ENCODE measurements around the gene PPM1H.

The PPM1H gene

DNA sequence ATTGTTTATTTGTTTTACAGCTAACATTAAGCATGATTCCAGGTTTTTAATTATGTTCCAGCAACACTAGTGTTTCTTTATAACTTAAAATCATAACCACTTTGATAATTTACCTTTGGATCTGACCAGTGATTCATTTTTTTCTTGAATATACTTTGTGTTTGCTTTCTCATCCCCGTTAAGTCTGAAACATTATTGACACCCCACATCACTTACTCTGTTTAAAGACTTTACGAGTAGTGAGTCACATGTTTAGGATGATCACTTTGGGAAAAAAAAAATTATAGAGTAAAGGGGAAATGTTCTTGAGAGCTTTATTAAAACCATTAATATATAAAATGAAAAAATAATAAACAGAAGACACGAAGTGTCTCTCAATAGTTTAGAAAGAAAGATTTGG, 336.1 kb downstream of the PPM1H start:
- TF ChIP-seq, protein P1, sequence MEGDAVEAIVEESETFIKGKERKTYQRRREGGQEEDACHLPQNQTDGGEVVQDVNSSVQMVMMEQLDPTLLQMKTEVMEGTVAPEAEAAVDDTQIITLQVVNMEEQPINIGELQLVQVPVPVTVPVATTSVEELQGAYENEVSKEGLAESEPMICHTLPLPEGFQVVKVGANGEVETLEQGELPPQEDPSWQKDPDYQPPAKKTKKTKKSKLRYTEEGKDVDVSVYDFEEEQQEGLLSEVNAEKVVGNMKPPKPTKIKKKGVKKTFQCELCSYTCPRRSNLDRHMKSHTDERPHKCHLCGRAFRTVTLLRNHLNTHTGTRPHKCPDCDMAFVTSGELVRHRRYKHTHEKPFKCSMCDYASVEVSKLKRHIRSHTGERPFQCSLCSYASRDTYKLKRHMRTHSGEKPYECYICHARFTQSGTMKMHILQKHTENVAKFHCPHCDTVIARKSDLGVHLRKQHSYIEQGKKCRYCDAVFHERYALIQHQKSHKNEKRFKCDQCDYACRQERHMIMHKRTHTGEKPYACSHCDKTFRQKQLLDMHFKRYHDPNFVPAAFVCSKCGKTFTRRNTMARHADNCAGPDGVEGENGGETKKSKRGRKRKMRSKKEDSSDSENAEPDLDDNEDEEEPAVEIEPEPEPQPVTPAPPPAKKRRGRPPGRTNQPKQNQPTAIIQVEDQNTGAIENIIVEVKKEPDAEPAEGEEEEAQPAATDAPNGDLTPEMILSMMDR (conservative IDR thresholded peaks at IDR 0.05; ENCODE audit: control insufficient read depth, insufficient read depth, low read depth, low read length), result no peak
- no peak for DNase-seq (ENCODE audit: low read depth)
- H3K4me3 ChIP-seq (ENCODE audit: control insufficient read depth, low read depth, low read length), result no peak overlapping the region

DNA sequence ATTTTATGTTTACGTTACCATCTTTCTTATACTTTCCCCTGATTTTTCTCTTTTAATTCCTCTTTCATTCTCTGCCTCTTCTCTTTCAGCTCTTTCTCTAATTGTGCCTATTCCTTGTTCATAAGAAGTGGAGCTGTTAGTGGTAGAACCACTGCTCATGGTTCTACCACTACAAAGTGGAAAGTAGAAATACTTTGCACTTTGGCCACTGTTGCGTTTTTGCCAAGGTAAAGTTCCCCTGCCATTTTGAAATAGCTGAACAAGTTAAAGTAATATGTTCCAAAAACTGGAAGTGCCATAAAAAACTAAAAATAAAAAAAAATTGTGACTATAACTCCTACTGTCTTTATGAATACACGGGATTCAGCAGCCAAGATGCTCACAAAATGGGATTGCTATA, 337.7 kb downstream of the PPM1H start:
- TF ChIP-seq, protein P1 (conservative IDR thresholded peaks at IDR 0.05; ENCODE audit: control insufficient read depth, insufficient read depth, low read depth, low read length), result no peak
- H3K4me3 ChIP-seq (ENCODE audit: control insufficient read depth, low read depth, low read length), result no peak overlapping the region
- DNase-seq (ENCODE audit: low read depth), result no peak
